Measurements from ENCODE around the gene LGALS9B.
"Not testable (repeated sequence)": the region's sequence is repeated elsewhere in the genome, so short reads cannot be mapped to it uniquely, and the experiment has no call there.

The LGALS9B gene

DNA sequence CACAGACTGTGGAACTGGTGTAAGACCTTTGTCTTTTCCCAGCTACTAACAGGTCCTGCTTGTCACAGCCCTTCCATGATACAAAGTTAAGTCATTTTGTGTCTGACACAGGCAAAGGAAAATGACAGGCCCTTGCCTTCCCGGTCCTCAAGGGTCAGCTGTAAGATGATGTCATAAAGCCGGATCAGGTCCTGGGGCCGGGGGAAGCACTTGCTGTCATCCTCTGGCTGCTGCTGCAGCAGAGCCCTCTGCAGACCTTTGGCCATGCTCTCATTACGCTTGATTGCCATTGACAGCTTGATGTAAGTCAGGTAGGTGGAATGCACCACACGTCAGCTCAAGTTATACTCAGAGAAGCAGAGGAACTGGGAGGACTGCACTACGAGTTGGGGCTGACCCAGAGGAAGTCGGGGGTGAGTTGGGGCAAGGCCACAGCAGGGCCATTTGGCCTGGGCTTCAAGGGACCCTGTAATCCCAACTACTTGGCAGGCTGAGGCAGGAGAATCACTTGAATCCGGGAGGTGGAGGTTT lies 50.9 kb downstream of the LGALS9B start:
- DNase-seq (ENCODE audit: low spot score) = not testable (repeated sequence)

DNA sequence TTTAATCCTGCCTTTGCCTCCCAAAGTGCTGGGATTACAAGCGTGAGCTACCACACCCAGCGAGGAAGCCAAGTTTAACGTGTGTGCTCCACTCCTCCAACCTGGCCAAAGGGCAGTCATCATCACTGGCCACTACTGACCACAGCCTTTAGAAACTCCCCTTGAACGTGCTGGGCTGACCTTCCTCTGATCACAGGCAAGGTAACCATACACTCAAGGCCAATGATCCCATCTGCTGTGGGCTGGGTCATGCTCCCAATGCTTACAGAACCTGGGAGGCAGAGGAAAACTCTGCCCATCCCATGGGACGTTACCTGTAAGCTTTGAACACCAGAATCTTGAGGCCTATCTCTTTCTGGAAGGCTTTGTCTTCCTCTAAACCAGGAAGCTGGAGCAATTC lies 51.9 kb downstream of the LGALS9B start:
- not testable (repeated sequence) for DNase-seq (ENCODE audit: low spot score)

GRCh38 chr17:20401306-20402022 lies 65.9 kb downstream of the LGALS9B start:
- not testable (repeated sequence) for DNase-seq (ENCODE audit: low spot score)

DNA sequence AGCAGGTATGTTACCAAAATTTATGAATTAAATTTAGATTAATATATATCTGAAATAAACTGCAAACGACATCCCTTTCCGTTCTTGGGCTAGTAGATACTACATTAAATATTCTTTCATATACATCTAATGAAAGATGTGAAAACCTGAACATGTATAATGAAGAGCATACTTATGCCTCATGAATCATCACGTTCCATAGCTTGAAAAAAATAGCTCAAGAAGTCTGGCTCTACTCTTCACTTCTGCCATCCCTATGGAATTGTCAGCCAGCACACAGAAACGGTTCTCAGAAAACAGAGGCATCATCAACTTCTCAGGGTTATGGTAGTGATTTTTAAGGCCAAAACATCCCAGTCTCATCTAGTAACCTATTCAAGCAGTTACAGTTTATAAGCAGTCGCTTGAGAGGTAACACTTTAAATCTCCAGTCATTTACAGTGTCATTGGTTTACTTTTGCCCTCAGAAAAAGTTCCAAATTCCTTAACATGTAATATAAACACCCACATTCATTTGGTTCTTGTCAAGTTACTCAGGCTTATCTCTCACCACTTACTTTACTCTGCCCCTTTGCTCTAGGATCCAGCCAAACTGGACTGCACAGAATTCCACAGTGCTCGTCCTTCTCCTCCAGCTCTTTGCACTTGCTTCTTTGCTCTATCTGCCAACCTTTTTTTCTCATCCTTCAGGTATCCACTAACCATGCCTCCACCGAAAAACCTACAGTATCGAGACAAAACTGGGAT lies 66.6 kb downstream of the LGALS9B start:
- DNase-seq (ENCODE audit: low spot score) = not testable (repeated sequence)

All from cerebellar cortex (tissue), 1 donor.